Measurements from ENCODE around the gene TMEM225B.
"Not testable (repeated sequence)": the region's sequence is repeated elsewhere in the genome, so short reads cannot be mapped to it uniquely, and the experiment has no call there.

The TMEM225B gene, protein sequence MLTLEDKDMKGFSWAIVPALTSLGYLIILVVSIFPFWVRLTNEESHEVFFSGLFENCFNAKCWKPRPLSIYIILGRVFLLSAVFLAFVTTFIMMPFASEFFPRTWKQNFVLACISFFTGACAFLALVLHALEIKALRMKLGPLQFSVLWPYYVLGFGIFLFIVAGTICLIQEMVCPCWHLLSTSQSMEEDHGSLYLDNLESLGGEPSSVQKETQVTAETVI

DNA sequence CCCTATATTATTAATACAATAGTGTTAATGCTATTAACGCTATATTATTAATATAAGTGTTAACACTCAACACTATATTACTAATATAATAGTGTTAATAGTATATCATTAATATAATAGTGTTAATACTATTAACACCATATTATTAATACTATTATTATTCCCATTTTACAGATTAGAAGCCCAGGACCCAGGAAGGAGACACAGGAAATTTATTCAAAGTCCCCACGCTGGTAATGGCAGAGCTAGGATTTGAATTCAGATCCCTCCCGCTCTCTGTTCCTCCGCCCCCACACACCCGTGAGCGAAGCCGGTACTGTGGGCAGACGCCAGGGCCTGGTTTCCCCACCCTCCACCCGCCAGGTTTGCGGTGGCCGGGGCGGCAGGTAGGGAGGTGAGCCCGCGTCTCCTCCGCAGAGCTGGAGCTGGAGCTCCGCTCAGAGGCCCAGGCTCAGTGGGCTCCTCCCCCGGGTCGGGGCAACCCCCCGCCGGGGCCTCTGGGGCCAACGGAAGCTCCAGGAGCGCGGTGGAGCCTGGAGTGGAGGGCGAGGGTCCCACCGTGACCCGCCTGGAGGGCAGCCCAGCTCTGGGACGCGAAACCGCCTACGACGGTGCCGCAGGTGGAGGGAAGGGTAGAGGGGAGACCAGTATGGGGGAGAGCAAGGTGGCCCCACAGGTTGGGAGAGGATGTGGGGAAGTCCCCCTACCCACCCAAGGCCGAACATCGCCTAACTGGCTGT lies at the start of gene TMEM225B:
TSS of gene TMEM225B (plus strand) at position 506 of the 740 bp plus-strand sequence. CDS start 6,122 bp downstream, outside the sequence.
- H3K4me3 Mint-ChIP-seq, result no peak within 1 kb of the TSS
- no peaks in the 10 kb centered on the region for H3K36me3 Mint-ChIP-seq (ENCODE audit: low read depth)
- no peaks in the 10 kb centered on the region for H3K27me3 Mint-ChIP-seq
- H3K4me1 Mint-ChIP-seq (ENCODE audit: low read depth), result no peaks in the 10 kb centered on the region
- H3K9me3 Mint-ChIP-seq, result no peaks in the 10 kb centered on the region
- no peak within 1 kb of the TSS for H3K27ac Mint-ChIP-seq

DNA sequence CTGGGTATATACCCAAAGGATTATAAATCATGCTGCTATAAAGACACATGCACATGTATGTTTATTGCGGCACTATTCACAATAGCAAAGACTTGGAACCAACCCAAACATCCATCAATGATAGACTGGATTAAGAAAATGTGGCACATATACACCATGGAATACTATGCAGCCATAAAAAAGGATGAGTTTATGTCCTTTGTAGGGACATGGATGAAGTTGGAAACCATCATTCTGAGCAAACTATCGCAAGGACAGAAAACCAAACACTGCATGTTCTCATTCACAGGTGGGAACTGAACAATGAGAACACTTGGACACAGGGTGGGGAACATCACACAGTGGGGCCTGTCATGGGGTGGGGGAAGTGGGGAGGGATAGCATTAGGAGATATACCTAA lies 48.5 kb upstream of the TMEM225B start:
- not testable (repeated sequence) for H3K4me3 Mint-ChIP-seq, H3K27ac Mint-ChIP-seq, H3K27me3 Mint-ChIP-seq, H3K9me3 Mint-ChIP-seq
- peaks cover 44% of the 10 kb centered on the region for H3K36me3 Mint-ChIP-seq (ENCODE audit: low read depth)
- peaks cover 21% of the 10 kb centered on the region for H3K4me1 Mint-ChIP-seq (ENCODE audit: low read depth)

DNA sequence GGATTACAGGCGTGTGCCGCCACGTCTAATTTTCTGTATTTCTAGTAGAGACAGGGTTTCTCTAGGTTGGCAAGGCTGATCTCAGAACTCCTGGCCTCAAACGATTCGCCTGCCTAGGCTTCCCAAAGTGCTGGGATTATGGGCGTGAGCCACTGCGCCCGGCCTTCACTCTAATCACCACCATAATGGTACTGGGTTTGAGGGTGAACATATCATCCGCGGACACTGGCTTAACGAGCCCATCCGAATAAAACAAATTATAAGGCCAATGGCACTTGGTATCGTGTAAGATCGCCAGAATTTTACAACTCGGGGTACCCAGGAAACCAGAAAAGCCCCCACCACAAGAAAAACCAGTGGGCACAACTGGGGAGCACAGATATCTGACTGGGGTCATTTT lies 46.7 kb upstream of the TMEM225B start:
- Mint-ChIP-seq H3K4me3 (peak overlapping the region; percentile 89), H3K36me3 (ENCODE audit: low read depth) (peaks cover 48% of the 10 kb centered on the region), H3K27me3 (no peaks in the 10 kb centered on the region), H3K27ac (peak overlapping the region; percentile 78), H3K4me1 (ENCODE audit: low read depth) (peaks cover 25% of the 10 kb centered on the region), H3K9me3 (peaks cover 4% of the 10 kb centered on the region)

DNA sequence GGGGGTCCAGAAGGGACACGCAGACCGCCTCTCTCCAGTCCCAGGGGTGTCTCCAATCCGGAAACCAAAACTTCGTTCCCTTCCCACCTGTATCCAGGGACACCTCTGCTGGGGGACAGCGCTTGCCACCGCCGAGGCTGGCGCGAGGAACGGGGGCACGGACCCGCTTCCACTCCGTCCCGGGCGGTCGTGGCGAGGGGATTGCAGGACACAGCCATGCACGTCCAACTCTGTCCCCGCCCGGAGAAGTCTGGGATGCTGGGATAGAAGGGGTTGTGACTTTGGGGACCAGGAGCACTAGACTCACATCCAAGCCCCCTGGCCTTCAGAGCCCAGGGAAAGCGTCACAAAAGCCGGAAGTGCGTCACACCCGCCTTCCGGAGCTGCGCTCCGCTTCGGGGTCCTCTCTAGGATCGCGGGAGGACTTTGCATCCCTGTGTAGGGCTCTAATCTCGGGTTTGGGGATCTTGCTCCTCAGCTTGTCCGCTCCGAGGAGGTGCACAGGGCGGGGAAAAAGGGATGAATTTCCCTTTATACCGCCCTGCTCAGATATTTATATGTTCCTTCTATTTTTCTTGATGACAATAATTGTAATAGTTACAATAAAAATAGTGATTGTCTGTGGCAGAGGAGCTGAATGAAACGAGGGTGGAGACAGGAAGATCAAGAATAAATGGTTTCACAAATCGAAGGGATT lies 46.2 kb upstream of the TMEM225B start, which contains the start of gene FAM200A:
TSS of gene FAM200A (minus strand) at position 348 of the 697 bp plus-strand sequence. CDS start 3,707 bp downstream, outside the sequence.
- H3K27me3 Mint-ChIP-seq, result no peaks in the 10 kb centered on the region
- H3K36me3 Mint-ChIP-seq (ENCODE audit: low read depth), result peaks cover 45% of the 10 kb centered on the region
- H3K27ac Mint-ChIP-seq, result peak within 1 kb of the TSS; percentile 78
- peaks cover 28% of the 10 kb centered on the region for H3K4me1 Mint-ChIP-seq (ENCODE audit: low read depth)
- peak within 1 kb of the TSS; percentile 89 for H3K4me3 Mint-ChIP-seq
- H3K9me3 Mint-ChIP-seq, result peaks cover 4% of the 10 kb centered on the region

DNA sequence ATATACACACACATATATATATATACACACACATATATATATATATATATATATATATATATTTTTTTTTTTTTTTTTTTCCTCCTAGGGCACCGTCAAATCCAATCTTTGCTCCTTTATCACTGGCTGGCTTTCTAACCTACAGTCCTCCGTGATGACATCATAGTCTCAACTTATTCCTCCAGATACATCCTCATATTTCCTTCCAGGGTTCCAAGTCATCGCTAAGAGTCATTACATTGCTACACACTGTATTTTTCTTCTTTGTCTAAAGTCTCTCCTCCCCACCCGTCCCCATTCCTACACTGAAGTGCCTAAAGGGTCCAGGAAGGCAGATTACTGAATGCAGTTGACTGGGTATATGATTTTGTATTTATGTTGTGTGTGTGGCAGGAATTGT lies 45.0 kb upstream of the TMEM225B start:
- Mint-ChIP-seq H3K4me3 (no peak overlapping the region), H3K9me3 (peaks cover 3% of the 10 kb centered on the region), H3K27ac (no peak overlapping the region), H3K27me3 (no peaks in the 10 kb centered on the region), H3K36me3 (ENCODE audit: low read depth) (peaks cover 39% of the 10 kb centered on the region), H3K4me1 (ENCODE audit: low read depth) (peaks cover 35% of the 10 kb centered on the region)

DNA sequence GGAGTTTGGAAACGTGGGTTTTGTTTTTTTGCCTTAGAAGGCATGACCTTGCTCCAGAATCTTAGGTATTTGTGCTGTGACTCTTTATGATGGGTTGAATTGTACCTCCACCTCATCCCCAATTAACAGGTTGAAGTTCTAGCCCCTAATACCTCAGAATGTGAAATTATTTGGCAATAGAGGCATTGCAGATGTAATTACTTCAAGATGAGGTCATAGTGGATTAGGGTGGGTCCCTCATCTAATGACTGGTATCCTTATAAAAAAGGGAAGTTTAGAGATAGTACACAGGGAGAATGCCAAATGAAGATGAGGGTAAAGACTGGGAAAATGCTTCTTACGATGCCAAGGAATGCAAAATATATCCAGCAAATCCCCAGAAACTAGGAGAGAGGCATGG lies 43.1 kb upstream of the TMEM225B start:
- peak overlapping the region; percentile 34 for H3K27ac Mint-ChIP-seq
- no peak overlapping the region for H3K4me3 Mint-ChIP-seq
- no peaks in the 10 kb centered on the region for H3K27me3 Mint-ChIP-seq
- H3K4me1 Mint-ChIP-seq (ENCODE audit: low read depth), result peaks cover 35% of the 10 kb centered on the region
- no peaks in the 10 kb centered on the region for H3K9me3 Mint-ChIP-seq
- peaks cover 31% of the 10 kb centered on the region for H3K36me3 Mint-ChIP-seq (ENCODE audit: low read depth)

DNA sequence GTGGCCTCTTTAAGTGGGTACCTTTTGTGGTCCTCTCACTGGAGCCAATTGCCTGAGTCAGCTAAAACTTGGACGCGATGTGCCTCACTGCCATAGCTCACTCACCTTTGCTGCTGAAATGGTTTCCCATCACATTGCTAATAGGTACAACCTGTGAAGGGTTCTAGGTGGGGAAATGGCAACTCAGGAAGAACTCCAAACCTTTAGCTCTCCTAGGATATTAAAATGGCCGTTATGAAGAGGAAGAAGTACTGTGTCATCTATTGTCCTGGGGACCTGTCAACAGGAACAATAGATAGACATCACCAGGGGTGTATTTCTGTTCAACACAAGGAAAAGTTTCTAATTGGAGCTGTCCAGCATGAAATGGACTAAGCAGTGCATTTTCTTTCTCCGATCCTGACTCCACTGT lies 40.9 kb upstream of the TMEM225B start:
- no peaks in the 10 kb centered on the region for H3K27me3 Mint-ChIP-seq
- peak overlapping the region; percentile 97 for H3K27ac Mint-ChIP-seq
- H3K4me3 Mint-ChIP-seq, result peak overlapping the region; percentile 92
- H3K36me3 Mint-ChIP-seq (ENCODE audit: low read depth), result peaks cover 54% of the 10 kb centered on the region
- H3K9me3 Mint-ChIP-seq, result no peaks in the 10 kb centered on the region
- H3K4me1 Mint-ChIP-seq (ENCODE audit: low read depth), result peaks cover 43% of the 10 kb centered on the region

DNA sequence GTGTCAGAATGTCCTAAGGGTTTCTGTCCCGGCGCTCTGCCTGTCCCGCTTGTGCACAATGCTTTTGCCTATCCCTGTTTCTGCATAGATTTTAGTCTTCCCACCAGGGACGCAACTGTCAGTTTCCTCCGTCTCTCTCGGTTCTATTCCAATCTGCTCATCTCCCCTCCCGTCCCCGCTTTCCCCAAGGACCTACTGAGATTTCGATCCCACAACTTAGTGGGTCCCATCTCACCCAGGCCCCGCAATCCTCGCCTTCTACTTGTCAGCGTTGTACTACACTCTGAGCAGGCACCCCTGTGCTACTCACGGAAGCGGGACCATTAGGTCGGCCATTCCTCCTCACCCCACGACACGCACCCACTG lies 40.1 kb upstream of the TMEM225B start:
- H3K9me3 Mint-ChIP-seq, result no peaks in the 10 kb centered on the region
- H3K4me1 Mint-ChIP-seq (ENCODE audit: low read depth), result peaks cover 45% of the 10 kb centered on the region
- no peaks in the 10 kb centered on the region for H3K27me3 Mint-ChIP-seq
- peak overlapping the region; percentile 92 for H3K4me3 Mint-ChIP-seq
- H3K27ac Mint-ChIP-seq, result peak overlapping the region; percentile 97
- H3K36me3 Mint-ChIP-seq (ENCODE audit: low read depth), result peaks cover 61% of the 10 kb centered on the region

DNA sequence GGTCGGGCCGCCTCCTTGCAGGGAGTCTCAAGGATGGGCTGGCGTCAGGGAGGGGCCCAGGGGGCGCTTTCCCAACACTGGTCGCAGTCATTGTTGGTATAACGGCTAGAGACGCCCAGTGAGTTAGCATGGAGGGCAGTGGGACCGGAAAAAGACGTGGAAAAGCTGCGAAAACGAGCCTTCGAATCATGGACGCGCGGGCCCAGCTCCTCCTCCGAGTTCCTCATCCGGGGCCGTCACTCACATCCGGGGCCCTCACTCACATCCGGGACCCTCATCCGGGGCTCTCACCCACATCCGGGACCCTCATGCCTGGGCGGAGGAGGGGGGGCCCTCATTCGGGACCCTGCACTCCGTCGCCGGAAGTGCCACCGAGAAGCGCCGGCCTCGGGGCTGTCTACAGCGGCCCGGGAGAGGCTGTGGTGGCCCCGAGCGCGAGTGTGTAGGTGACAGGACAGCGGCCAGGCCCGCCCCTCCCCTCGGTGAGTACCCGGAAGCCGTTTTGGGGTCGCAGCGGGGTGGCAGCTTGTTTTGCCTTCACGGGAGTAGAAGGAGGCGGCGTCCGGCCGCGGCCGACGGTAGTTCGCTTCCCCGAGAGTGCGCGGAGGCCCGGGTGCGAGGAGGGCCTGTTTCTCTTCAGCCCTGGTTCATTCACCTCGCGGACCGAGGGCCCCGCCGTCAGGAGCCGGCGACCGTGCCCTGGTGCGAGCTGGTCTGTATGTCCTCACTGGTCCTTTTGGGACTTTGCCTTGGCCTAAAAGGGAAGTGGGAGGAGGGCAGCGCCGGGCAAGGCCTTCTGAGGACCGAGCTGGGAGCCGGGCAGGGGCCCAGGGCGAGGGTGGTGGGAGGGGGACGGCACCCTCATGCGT lies 39.5 kb upstream of the TMEM225B start, which contains the start of gene ZNF655:
TSS of gene ZNF655 (plus strand) at position 337 of the 869 bp plus-strand sequence. CDS start 1,918 bp downstream, outside the sequence.
- H3K4me3 Mint-ChIP-seq, result peak within 1 kb of the TSS; percentile 92
- peaks cover 46% of the 10 kb centered on the region for H3K4me1 Mint-ChIP-seq (ENCODE audit: low read depth)
- no peaks in the 10 kb centered on the region for H3K27me3 Mint-ChIP-seq
- H3K9me3 Mint-ChIP-seq, result no peaks in the 10 kb centered on the region
- H3K27ac Mint-ChIP-seq, result peak within 1 kb of the TSS; percentile 97
- H3K36me3 Mint-ChIP-seq (ENCODE audit: low read depth), result peaks cover 58% of the 10 kb centered on the region

DNA sequence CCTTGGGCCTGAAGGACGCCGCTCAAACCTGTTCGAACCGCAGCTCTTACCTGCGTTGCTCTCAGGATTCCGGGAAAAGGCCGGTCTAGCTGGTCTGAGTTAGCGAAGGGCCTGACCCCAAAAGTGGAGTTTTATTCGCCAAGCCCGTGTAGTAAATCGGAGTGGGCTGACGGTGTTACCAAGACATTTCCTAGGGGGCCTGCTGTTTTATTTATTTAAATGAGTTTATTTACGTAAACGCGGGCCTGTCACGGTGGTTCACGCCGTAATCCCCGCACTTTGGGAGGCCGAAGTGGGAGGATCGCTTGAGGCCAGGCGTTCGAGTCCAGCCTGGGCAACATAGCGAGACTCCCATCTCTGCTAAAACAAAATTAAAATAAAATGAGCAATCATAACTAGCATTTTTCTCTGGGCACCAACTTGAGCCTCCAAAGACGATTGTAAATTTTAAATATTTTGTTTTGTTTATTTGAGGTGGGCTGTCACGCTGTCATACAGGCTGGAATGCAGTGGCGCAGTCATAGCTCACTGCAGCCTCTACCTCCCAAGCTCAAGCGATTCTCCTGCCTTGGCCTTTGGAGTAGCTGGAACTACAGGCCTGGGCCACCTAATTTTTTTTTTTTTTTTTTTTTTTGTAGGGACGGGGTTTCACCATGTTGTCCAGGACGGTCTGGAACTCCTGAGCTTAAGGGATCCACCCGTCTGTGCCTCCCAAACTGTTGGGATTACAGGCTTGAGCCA lies 38.7 kb upstream of the TMEM225B start:
- Mint-ChIP-seq H3K4me1 (ENCODE audit: low read depth) (peaks cover 54% of the 10 kb centered on the region), H3K36me3 (ENCODE audit: low read depth) (peaks cover 59% of the 10 kb centered on the region), H3K27ac (peak overlapping the region; percentile 97), H3K4me3 (peak overlapping the region; percentile 92), H3K9me3 (no peaks in the 10 kb centered on the region), H3K27me3 (no peaks in the 10 kb centered on the region)

DNA sequence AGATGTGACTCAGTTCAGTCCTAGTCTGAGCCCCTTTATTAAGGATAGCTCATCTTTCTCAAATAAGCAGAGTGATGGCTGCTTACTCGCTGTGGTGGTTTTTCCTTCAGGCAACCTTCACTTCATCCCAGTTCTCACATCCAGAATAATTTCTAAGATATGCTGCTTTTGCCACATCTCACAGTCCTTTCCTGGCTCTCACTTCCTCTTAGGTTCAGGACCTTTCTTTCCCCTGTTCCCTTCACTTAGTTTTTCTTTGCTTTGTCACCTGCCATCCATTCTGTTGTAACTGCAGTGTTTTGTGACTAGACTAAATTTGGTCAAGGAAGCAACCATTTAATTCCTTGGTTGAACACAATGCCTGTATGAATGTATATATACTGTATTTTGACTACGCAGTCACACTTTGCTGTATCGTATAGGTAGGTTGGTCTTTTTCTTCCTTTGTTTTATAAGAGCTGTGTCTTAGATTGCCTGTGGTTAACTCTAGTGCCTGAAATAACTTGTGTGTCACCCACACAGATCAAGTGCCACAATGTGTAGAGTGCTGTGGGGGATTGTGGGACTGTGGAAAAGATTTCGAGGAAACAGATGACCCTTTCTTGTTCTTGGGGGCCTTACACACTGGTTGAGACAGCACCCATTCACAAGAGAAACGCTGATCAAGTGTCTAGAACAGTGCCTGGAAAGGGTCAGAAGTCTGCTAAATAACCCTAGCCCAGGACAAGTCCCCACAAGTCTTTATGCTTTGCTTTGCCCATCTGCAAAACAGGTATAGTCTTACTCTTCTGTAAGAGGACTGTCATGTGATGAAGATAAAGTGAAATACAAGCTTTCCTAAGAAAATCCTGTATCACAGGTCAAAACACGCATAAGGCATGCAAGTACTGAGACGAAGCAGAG lies 37.0 kb upstream of the TMEM225B start:
- Mint-ChIP-seq H3K4me1 (ENCODE audit: low read depth) (peaks cover 61% of the 10 kb centered on the region), H3K27ac (peak overlapping the region; percentile 89), H3K27me3 (no peaks in the 10 kb centered on the region), H3K36me3 (ENCODE audit: low read depth) (peaks cover 64% of the 10 kb centered on the region), H3K9me3 (no peaks in the 10 kb centered on the region), H3K4me3 (peak overlapping the region; percentile 92)

DNA sequence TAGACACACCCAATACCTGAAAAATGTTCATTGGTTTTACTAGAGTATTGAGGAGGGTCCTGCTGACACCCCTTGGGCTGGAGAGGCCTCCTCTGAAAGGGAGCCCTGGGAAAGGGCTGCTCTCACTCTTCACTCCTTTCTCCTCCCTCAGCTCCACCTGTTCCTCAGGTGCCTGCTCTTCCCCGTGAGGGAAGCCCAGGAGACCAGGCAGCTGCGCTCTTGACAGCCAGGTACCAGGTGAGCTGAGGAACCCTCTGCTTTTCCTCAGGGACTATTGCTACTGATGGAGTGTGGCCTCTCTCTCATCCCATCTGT lies 36.4 kb upstream of the TMEM225B start:
- Mint-ChIP-seq H3K36me3 (ENCODE audit: low read depth) (peaks cover 62% of the 10 kb centered on the region), H3K9me3 (no peaks in the 10 kb centered on the region), H3K27ac (peak overlapping the region; percentile 83), H3K27me3 (no peaks in the 10 kb centered on the region), H3K4me3 (no peak overlapping the region), H3K4me1 (ENCODE audit: low read depth) (peaks cover 58% of the 10 kb centered on the region)

DNA sequence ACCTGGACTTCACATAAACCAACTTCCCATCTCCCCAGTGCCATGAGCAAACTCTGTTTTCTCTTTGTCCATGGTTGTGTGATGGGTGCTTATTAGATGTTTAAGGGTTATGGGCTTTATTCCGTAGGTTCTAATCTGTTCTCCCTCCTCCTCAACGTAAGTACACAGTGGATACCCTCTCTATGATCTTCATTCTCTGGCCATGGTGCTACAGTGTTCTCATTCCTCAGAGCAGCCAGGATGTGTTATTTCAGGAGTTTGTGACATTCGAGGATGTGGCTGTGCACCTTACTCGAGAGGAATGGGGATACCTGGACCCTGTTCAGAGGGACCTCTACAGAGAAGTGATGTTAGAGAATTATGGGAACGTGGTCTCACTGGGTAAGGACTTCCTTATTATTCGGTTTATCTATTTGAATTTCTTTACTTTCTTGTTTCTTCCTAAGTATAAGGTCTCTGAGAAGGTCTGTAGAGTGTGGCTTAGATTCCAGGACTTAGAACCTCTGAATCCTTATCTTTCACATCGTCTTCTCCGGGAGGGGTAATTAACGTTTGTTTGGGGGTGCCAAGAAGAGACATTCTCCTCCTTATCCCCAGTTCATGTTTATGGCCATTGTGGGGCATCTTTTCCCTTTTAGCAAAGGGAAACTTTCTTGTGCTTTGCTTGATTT lies 35.8 kb upstream of the TMEM225B start:
- H3K9me3 Mint-ChIP-seq, result no peaks in the 10 kb centered on the region
- H3K27me3 Mint-ChIP-seq, result no peaks in the 10 kb centered on the region
- peaks cover 53% of the 10 kb centered on the region for H3K4me1 Mint-ChIP-seq (ENCODE audit: low read depth)
- peak overlapping the region; percentile 26 for H3K4me3 Mint-ChIP-seq
- H3K36me3 Mint-ChIP-seq (ENCODE audit: low read depth), result peaks cover 60% of the 10 kb centered on the region
- H3K27ac Mint-ChIP-seq, result peak overlapping the region; percentile 83

Measured in stimulated activated naive CD8-positive, alpha-beta T cell treated with anti-CD3 and anti-CD28 coated beads, Interleukin-15, Interleukin-2, amounts not matched to agents 100 ng/mL and 50 ng/mL, for 24 hours (primary cell).